Stimulated activated naive B cell treated with anti-CD40 and anti-IgM and Interleukin-4, amounts not matched to agents 10 μg/mL and 1 μg/mL and 100 μg/mL, for 72 hours (primary cell): ENCODE measurements around the gene CPB1.

ENCODE experiments used
- ATAC-seq, 2 donors: fragments of 150-1000 bp; cut with Tn5 transposase; replicated peaks; 2 replicates each; pipeline ENCODE4 v1.10.0; 2021; ENCODE audit warnings: moderate library complexity in 1 of 2
- DNase-seq: peaks from one replicate; pipeline ENCODE4 v3.0.0; 2021
- H3K27ac Mint-ChIP-seq: one replicate; pipeline ENCODE4 v1.8.0; 2022; ENCODE audit warnings: mild to moderate bottlenecking, mixed read lengths
- H3K27me3 Mint-ChIP-seq, 2 donors: one replicate each; pipeline ENCODE4 v1.8.0; 2022; ENCODE audit warnings: mixed read lengths in 2 of 2
- H3K36me3 Mint-ChIP-seq, 2 donors: one replicate each; pipeline ENCODE4 v1.8.0; 2022; ENCODE audit warnings: mixed read lengths in 2 of 2, mild to moderate bottlenecking in 1 of 2
- H3K4me1 Mint-ChIP-seq, 2 donors: one replicate each; pipeline ENCODE4 v1.8.0; 2022; ENCODE audit warnings: mixed read lengths in 2 of 2, mild to moderate bottlenecking in 1 of 2
- H3K4me3 Mint-ChIP-seq, 2 donors: one replicate each; pipeline ENCODE4 v1.8.0; 2022; ENCODE audit warnings: mild to moderate bottlenecking in 2 of 2, mixed read lengths in 2 of 2, moderate library complexity in 1 of 2
- H3K9me3 Mint-ChIP-seq, 2 donors: one replicate each; pipeline ENCODE4 v1.8.0; 2022; ENCODE audit warnings: mixed read lengths in 2 of 2, mild to moderate bottlenecking in 1 of 2

The CPB1 gene

GRCh38 chr3:148881286-148881685 is 53.7 kb downstream of the CPB1 start:
- Mint-ChIP-seq H3K4me3 (no peak overlapping the region), H3K9me3 (no peaks in the 10 kb centered on the region), H3K4me1 (no peaks in the 10 kb centered on the region), H3K27me3 (peaks cover 0 to 9% of the 10 kb centered on the region in 2 donors), H3K36me3 (no peaks in the 10 kb centered on the region), H3K27ac (no peak overlapping the region)
- ATAC-seq (no peak), DNase-seq (no peak)

- H3K27ac Mint-ChIP-seq = no peak overlapping the region
- no peak overlapping the region for H3K4me3 Mint-ChIP-seq
- H3K9me3 Mint-ChIP-seq = no peaks in the 10 kb centered on the region
- DNase-seq = no peak
- H3K36me3 Mint-ChIP-seq = no peaks in the 10 kb centered on the region
- no peaks in the 10 kb centered on the region for H3K4me1 Mint-ChIP-seq
- ATAC-seq = no peak
- peaks cover 5% of the 10 kb centered on the region in 2 donors for H3K27me3 Mint-ChIP-seq
Measured at GRCh38 chr3:148882288-148882687, 54.7 kb downstream of the CPB1 start.

DNA sequence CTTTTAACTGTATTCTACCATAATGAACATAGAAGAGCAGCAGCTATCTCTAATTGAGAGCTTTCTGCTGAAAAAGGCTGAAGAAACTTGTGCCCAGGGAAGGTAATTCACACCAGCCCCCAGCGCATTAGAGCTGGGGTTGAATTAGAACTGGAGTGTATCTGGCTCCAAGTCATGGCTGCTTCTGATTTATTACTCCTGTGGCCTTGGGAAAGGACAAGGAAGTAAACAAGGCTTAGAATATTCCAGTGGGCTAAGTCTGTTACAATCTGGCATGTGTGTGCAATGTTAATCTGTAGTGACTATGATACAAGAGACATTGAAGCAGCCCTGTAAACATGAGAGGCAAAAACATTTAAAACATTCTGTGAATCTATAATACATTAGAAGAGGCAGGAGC is 55.6 kb downstream of the CPB1 start:
- no peaks in the 10 kb centered on the region for H3K36me3 Mint-ChIP-seq
- no peak for ATAC-seq
- H3K9me3 Mint-ChIP-seq = no peaks in the 10 kb centered on the region
- peaks cover 0 to 5% of the 10 kb centered on the region in 2 donors for H3K27me3 Mint-ChIP-seq
- H3K27ac Mint-ChIP-seq = no peak overlapping the region
- H3K4me3 Mint-ChIP-seq = no peak overlapping the region
- no peaks in the 10 kb centered on the region for H3K4me1 Mint-ChIP-seq
- DNase-seq = no peak

- no peak overlapping the region for H3K27ac Mint-ChIP-seq
- ATAC-seq = no peak
- no peak overlapping the region for H3K4me3 Mint-ChIP-seq
- H3K36me3 Mint-ChIP-seq = no peaks in the 10 kb centered on the region
- H3K27me3 Mint-ChIP-seq = peaks cover 0 to 5% of the 10 kb centered on the region in 2 donors
- no peaks in the 10 kb centered on the region for H3K4me1 Mint-ChIP-seq
- no peak for DNase-seq
- H3K9me3 Mint-ChIP-seq = no peaks in the 10 kb centered on the region
Measured at GRCh38 chr3:148884261-148884660, 56.6 kb downstream of the CPB1 start.

DNA sequence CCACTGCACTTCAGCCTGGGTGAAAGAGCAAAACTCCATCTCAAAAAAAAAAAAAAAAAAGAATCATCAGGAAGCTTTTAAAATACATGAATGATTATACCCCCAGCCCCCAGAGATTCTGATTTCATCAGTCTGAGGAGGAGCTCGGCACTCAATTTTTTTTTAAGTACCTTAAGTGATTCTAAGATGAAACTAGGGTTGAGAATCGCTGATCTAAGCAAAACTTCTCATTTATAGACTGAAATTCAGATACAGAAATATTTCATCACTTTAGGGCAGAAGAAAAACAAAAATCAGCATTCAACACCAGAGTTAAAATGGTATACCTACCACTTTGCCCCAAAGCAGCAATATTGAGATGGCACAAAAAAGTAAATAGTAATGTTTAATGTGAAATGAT is 62.2 kb downstream of the CPB1 start:
- Mint-ChIP-seq H3K36me3 (no peaks in the 10 kb centered on the region), H3K27ac (no peak overlapping the region), H3K9me3 (no peaks in the 10 kb centered on the region), H3K4me3 (no peak overlapping the region), H3K4me1 (no peaks in the 10 kb centered on the region), H3K27me3 (peaks cover 0 to 5% of the 10 kb centered on the region in 2 donors)
- no peak for ATAC-seq
- no peak for DNase-seq

- no peak for ATAC-seq
- H3K4me1 Mint-ChIP-seq = no peaks in the 10 kb centered on the region
- DNase-seq = no peak
- H3K9me3 Mint-ChIP-seq = no peaks in the 10 kb centered on the region
- H3K27ac Mint-ChIP-seq = no peak overlapping the region
- H3K36me3 Mint-ChIP-seq = no peaks in the 10 kb centered on the region
- no peak overlapping the region for H3K4me3 Mint-ChIP-seq
- H3K27me3 Mint-ChIP-seq = no peaks in the 10 kb centered on the region
Measured at GRCh38 chr3:148896062-148896461, 68.5 kb downstream of the CPB1 start.

DNA sequence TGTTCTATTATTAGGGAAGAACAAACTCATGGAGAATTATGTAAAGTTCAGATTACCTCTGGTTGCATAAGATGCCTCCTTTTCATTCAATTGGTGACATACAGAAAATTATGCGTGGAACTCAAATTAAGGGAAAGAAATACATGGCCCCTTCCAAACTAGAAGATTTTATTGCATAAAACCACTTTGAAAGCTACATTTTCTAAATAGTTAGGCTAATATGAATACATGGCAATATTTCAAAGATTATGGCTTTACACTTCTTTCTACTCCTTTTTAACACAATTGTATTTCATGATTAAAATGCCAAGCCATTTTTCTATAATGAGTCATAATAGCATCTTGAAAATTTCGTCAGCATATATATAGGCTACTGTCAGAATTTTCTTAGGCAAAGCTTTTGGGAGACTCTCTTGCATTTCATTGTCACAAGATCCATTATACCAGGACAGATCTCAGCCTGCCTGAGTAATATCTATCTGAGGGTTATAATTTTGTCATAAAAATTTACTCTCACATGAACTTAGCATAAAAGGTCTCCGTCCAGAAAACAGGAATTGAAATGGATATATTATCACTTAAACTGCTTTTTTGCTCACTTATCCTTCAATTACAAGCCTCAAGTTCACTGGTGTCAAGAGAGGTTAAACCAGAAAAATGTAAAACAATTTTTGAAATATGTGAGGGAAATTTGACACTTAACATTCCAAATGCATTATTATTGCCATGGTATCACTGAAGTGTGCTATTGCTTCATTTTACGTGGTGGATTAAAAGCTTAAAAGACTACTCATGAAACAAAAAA is 74.6 kb downstream of the CPB1 start:
- ATAC-seq (no peak), DNase-seq (no peak)
- peaks cover 6 to 9% of the 10 kb centered on the region in 2 donors for H3K27me3 Mint-ChIP-seq
- H3K36me3 Mint-ChIP-seq = no peaks in the 10 kb centered on the region
- no peak overlapping the region for H3K27ac Mint-ChIP-seq
- no peaks in the 10 kb centered on the region for H3K4me1 Mint-ChIP-seq
- H3K9me3 Mint-ChIP-seq = no peaks in the 10 kb centered on the region
- no peak overlapping the region for H3K4me3 Mint-ChIP-seq

- no peaks in the 10 kb centered on the region for H3K36me3 Mint-ChIP-seq
- no peak for DNase-seq
Measured at GRCh38 chr3:148903022-148903442, 75.4 kb downstream of the CPB1 start.

DNA sequence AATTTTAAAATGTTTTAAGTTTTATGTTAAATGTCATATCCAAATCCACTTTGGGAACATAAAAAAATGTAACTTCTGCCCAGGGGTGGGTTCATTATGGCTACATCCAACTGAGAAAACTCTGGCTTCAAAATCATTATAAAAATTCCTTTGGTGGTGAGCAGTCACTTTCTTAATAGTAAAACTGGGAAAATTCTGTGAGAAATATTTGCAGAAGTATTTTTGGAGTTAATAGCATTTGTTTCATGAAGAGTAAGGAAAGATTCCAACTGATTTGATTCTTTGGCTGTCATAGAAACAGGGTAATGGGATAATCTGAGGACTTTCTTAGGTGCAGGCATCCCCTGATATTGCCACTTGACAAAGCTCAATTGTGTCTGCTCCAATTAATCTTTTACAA is 76.3 kb downstream of the CPB1 start:
- Mint-ChIP-seq H3K4me3 (no peak overlapping the region), H3K4me1 (no peaks in the 10 kb centered on the region), H3K27ac (no peak overlapping the region), H3K36me3 (no peaks in the 10 kb centered on the region), H3K27me3 (peaks cover 18% of the 10 kb centered on the region in 2 donors), H3K9me3 (no peaks in the 10 kb centered on the region)
- DNase-seq = no peak
- no peak for ATAC-seq

More at GRCh38 chr3:148903022-148903442, 75.4 kb downstream of the CPB1 start:
- H3K4me3 Mint-ChIP-seq = no peak overlapping the region
- no peak overlapping the region for H3K27ac Mint-ChIP-seq
- peaks cover 11 to 13% of the 10 kb centered on the region in 2 donors for H3K27me3 Mint-ChIP-seq
- no peaks in the 10 kb centered on the region for H3K9me3 Mint-ChIP-seq
- H3K4me1 Mint-ChIP-seq = no peaks in the 10 kb centered on the region
- ATAC-seq = no peak

GRCh38 chr3:148906667-148907066 is 79.1 kb downstream of the CPB1 start:
- Mint-ChIP-seq H3K9me3 (no peaks in the 10 kb centered on the region), H3K27ac (no peak overlapping the region), H3K4me1 (no peaks in the 10 kb centered on the region), H3K4me3 (no peak overlapping the region), H3K36me3 (no peaks in the 10 kb centered on the region), H3K27me3 (peaks cover 18 to 30% of the 10 kb centered on the region in 2 donors)
- DNase-seq (no peak), ATAC-seq (no peak)
